ENCODE data around the gene HOXD9.
A peak's percentile ranks its signal among the peaks of the same experiment; 100 is the strongest.

HOXD9 gene

DNA sequence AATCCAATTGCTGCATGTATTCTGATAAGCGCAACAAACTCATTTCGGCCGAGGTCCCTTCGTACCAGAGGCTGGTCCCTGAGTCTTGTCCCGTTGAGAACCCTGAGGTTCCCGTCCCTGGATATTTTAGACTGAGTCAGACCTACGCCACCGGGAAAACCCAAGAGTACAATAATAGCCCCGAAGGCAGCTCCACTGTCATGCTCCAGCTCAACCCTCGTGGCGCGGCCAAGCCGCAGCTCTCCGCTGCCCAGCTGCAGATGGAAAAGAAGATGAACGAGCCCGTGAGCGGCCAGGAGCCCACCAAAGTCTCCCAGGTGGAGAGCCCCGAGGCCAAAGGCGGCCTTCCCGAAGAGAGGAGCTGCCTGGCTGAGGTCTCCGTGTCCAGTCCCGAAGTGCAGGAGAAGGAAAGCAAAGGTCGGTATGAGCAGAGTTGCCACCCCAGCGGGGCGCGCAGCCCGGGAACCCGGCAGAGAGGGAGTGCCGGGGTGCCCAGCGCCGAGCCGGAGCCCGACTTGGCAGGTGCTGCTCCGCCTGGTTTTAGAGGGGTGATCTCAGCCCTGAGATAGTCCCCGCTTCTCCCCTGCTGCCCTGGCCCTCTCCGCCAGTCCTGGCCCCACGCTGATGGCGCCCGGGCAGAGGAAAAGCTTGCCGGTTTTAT lies 5.2 kb upstream of the HOXD9 start:
- H3K36me3 ChIP-seq (ENCODE audit: insufficient read depth, low read length) = no peaks in the 10 kb centered on the region
- H3K9ac ChIP-seq (ENCODE audit: low read length) = peak overlapping the region; percentile 22
- peak overlapping the region in 1 of 2 donors; percentile 71 for H3K4me3 ChIP-seq (ENCODE audit: low read depth in 1 of 2, low read length in 2 of 2)
- H3K9me3 ChIP-seq (ENCODE audit: low read length) = no peaks in the 10 kb centered on the region
- peaks cover 8% of the 10 kb centered on the region for H3K4me1 ChIP-seq (ENCODE audit: insufficient read depth, low read length)
- no peak overlapping the region for H3K27ac ChIP-seq (ENCODE audit: low read depth, low read length)
- peaks cover 33 to 72% of the 10 kb centered on the region in 2 donors for H3K27me3 ChIP-seq (ENCODE audit: control insufficient read depth in 1 of 2, insufficient read depth in 2 of 2, low read length in 2 of 2)

DNA sequence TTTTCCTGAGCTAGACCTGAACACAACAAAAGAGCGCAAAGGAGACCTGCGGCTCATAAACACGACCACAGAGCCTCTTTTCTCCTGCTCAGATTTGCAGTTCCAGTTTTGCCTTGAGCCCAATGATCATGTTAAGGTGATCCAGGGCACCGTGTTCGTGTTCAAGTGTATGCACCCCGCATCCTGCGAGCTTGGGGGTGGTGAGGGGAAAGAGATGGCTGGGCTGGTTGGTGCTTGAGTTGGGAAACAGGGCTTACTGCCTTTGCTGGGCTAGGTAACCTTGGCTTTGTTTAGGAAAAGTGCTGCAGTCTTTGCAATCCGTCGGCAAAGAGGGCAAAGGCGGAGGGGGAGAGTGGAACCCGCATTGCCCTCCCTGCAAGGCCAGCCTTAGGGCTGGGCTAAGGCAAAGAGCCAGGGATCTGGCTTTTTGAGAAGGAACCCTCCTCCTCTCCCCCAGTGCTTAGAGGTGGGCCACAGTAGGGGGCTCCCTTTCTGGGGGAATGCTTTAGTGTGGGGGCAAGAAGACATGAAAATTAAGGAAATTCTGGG lies 4.6 kb upstream of the HOXD9 start:
- H3K27ac ChIP-seq (ENCODE audit: low read depth, low read length) = peak overlapping the region; percentile 31
- peaks cover 33 to 69% of the 10 kb centered on the region in 2 donors for H3K27me3 ChIP-seq (ENCODE audit: control insufficient read depth in 1 of 2, insufficient read depth in 2 of 2, low read length in 2 of 2)
- H3K4me3 ChIP-seq (ENCODE audit: low read depth in 1 of 2, low read length in 2 of 2) = peak overlapping the region in 1 of 2 donors; percentile 71
- peaks cover 8% of the 10 kb centered on the region for H3K4me1 ChIP-seq (ENCODE audit: insufficient read depth, low read length)
- no peak overlapping the region for H3K9ac ChIP-seq (ENCODE audit: low read length)
- no peaks in the 10 kb centered on the region for H3K36me3 ChIP-seq (ENCODE audit: insufficient read depth, low read length)
- H3K9me3 ChIP-seq (ENCODE audit: low read length) = no peaks in the 10 kb centered on the region

DNA sequence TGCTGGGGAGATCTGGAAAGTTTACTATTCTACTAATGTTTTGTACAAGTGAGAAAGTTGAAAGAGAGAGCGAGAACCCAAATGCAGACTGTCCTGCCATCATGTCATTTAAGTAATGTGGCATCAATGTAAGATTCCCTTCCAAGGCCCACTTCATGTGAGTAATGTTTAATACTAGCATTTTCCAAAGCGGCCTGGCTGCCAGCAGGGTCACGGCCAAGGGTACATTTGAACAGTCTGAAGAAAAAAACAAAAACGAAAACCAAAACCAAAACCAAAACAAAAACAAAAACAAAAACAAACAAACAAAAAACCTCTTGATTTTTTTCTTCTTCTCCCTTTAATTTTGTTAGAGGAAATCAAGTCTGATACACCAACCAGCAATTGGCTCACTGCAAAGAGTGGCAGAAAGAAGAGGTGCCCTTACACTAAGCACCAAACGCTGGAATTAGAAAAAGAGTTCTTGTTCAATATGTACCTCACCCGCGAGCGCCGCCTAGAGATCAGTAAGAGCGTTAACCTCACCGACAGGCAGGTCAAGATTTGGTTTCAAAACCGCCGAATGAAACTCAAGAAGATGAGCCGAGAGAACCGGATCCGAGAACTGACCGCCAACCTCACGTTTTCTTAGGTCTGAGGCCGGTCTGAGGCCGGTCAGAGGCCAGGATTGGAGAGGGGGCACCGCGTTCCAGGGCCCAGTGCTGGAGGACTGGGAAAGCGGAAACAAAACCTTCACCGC lies 3.7 kb upstream of the HOXD9 start:
- Histone ChIP-seq H3K27me3 (ENCODE audit: control insufficient read depth in 1 of 2, insufficient read depth in 2 of 2, low read length in 2 of 2) (peaks cover 28 to 69% of the 10 kb centered on the region in 2 donors), H3K4me3 (ENCODE audit: low read depth in 1 of 2, low read length in 2 of 2) (peak overlapping the region in 1 of 2 donors; percentile 71), H3K4me1 (ENCODE audit: insufficient read depth, low read length) (peaks cover 8% of the 10 kb centered on the region), H3K9ac (ENCODE audit: low read length) (no peak overlapping the region), H3K9me3 (ENCODE audit: low read length) (no peaks in the 10 kb centered on the region), H3K27ac (ENCODE audit: low read depth, low read length) (peak overlapping the region; percentile 31), H3K36me3 (ENCODE audit: insufficient read depth, low read length) (no peaks in the 10 kb centered on the region)

DNA sequence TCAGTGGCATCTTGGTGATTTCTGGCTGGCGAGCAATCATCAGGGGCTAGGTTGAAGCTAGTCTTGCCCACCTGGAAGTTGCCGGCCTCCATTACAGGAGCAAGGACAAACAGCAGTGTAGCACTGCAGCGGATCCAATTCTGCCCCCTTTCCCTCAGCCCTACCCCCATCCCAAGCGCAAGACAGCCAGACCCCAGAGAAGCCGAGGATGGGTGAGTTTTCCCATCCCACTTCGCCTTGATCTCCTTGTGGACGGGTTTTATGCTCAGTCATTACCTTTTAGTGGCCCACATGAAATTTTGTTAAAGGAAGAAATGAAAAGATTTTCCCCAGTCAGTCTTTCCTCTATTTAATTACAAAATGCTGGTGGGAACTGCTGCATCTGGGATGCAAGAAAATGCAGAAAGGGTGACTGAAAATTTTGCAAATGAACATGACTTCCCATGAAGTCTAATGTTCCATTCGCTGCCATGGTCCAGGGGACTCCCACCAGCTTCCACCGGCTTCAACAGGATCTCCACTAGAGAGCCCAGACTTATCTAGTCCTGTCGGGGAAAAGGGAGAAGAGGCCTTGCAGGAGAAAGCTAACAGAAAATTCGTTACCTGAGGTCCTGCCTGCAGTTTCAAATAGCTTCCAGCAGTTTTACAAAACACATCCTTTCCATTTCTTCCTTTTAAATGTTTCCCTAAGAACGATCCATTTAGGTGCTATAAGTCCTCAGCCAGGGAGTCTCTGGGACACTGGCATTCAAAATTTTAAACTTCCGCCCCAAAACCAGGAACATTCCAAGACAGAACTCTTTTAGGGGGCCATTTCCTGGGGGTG lies 1.9 kb upstream of the HOXD9 start:
- H3K4me1 ChIP-seq (ENCODE audit: insufficient read depth, low read length) = peaks cover 8% of the 10 kb centered on the region
- H3K27ac ChIP-seq (ENCODE audit: low read depth, low read length) = no peak overlapping the region
- H3K36me3 ChIP-seq (ENCODE audit: insufficient read depth, low read length) = no peaks in the 10 kb centered on the region
- peaks cover 22 to 57% of the 10 kb centered on the region in 2 donors for H3K27me3 ChIP-seq (ENCODE audit: control insufficient read depth in 1 of 2, insufficient read depth in 2 of 2, low read length in 2 of 2)
- H3K9ac ChIP-seq (ENCODE audit: low read length) = peak overlapping the region; percentile 39
- peak overlapping the region in 1 of 2 donors; percentile 16 for H3K4me3 ChIP-seq (ENCODE audit: low read depth in 1 of 2, low read length in 2 of 2)
- H3K9me3 ChIP-seq (ENCODE audit: low read length) = no peaks in the 10 kb centered on the region

DNA sequence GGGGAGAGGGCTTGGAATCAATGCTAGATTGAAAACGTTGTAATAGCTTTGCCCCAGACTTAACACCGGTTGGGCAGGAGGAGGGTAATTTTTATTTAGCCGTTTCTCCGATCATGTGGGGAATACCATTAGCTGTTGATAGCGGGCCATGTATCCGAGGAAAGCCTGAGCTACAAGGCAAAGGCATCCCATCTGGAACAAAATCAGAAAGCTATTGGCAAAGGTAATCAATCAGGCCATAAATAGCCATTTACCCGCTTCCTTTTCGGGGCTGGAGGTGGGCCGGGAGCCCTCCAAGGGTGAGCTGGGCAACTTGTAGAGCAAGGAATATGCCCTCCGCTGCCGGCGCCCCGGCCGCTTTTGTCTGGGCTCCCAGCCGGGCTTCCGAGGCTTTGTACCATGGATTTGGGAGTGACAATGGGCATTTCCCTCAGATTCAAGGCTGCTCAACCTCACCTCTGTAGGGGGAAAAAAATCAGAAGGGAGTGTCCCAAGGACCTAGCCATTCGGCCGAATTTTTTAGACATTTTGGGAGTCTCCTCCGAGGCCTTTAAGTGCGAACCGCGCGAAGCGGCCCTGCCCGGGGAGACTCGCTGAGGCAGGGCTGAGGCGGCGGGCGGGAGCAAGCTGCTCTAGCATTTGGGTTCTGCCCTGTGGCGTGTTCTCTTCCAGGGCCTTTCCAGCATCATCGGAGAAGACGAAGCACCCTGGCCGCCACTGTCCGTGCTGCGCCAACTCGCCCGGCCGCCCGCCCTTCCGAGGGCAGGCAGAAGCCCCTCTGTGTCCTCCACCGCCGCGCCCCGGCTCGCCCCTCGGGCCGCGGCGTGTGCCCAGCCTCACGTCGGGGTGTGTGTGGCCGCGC lies 1.1 kb upstream of the HOXD9 start:
- peak overlapping the region; percentile 15 to 84 for H3K4me3 ChIP-seq (ENCODE audit: low read depth in 1 of 2, low read length in 2 of 2)
- H3K9ac ChIP-seq (ENCODE audit: low read length) = peak overlapping the region; percentile 39
- H3K27ac ChIP-seq (ENCODE audit: low read depth, low read length) = peak overlapping the region; percentile 60
- H3K27me3 ChIP-seq (ENCODE audit: control insufficient read depth in 1 of 2, insufficient read depth in 2 of 2, low read length in 2 of 2) = peaks cover 22 to 48% of the 10 kb centered on the region in 2 donors
- no peaks in the 10 kb centered on the region for H3K36me3 ChIP-seq (ENCODE audit: insufficient read depth, low read length)
- H3K9me3 ChIP-seq (ENCODE audit: low read length) = no peaks in the 10 kb centered on the region
- peaks cover 10% of the 10 kb centered on the region for H3K4me1 ChIP-seq (ENCODE audit: insufficient read depth, low read length)

DNA sequence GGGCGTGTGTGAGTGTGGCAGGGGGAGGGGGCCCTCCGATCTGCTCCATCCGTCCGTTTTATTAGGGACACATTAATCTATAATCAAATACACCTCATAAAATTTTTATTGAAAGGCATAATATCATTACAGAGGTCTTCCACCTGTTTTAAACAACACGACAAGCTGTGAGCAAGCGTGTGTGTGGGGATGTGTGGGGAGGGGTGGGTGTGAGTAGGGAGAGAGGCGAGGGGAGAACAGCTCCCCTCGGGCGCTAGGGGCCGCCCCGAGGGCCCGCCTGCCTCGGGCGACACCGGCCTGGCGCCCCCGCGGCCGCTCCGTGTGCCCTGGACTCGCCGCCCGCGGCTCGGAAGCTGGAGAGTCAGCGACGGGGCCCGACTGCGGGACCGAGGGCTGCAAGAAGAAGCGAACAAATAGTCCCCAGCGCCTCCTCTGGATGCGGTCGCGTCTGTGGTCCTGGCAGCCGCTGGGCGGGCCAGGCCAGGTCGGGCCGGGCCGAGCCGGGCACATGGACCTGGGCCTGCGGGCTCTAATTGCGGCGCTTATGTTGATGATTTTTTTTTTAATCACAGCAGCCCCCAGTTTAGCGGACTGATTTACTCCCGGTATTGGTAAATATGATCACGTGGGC lies 352 bp upstream of the HOXD9 start:
- peak overlapping the region; percentile 56 to 84 for H3K4me3 ChIP-seq (ENCODE audit: low read depth in 1 of 2, low read length in 2 of 2)
- no peaks in the 10 kb centered on the region for H3K36me3 ChIP-seq (ENCODE audit: insufficient read depth, low read length)
- peak overlapping the region; percentile 75 for H3K27ac ChIP-seq (ENCODE audit: low read depth, low read length)
- peaks cover 18 to 41% of the 10 kb centered on the region in 2 donors for H3K27me3 ChIP-seq (ENCODE audit: control insufficient read depth in 1 of 2, insufficient read depth in 2 of 2, low read length in 2 of 2)
- no peaks in the 10 kb centered on the region for H3K9me3 ChIP-seq (ENCODE audit: low read length)
- H3K9ac ChIP-seq (ENCODE audit: low read length) = peak overlapping the region; percentile 39
- peaks cover 10% of the 10 kb centered on the region for H3K4me1 ChIP-seq (ENCODE audit: insufficient read depth, low read length)

DNA sequence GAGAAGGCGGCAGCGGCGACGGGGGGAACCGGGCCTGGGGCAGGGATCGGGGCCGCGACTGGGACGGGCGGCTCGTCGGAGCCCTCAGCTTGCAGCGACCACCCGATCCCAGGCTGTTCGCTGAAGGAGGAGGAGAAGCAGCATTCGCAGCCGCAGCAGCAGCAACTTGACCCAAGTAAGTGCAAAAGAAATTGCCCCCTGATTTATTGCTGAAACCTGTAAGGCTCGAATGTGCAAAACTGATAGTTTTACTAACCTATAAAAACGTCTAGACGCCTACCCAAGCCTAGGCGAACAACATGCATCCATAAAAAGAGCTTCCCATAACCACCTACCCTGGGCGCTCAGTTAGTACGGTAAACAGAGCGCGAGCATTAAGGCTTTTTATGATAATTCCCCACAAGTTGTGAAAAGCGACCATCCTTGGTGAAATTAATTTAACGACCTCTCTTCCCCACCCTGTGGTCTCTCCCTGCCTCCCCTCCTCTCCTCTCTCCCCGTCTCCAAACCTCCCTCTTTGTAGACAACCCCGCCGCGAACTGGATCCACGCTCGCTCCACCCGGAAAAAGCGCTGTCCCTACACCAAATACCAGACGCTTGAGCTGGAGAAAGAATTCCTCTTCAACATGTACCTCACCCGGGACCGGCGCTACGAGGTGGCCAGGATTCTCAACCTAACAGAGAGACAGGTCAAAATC lies 1.0 kb downstream of the HOXD9 start:
- peaks cover 8 to 27% of the 10 kb centered on the region in 2 donors for H3K27me3 ChIP-seq (ENCODE audit: control insufficient read depth in 1 of 2, insufficient read depth in 2 of 2, low read length in 2 of 2)
- peak overlapping the region; percentile 29 for H3K9ac ChIP-seq (ENCODE audit: low read length)

DNA sequence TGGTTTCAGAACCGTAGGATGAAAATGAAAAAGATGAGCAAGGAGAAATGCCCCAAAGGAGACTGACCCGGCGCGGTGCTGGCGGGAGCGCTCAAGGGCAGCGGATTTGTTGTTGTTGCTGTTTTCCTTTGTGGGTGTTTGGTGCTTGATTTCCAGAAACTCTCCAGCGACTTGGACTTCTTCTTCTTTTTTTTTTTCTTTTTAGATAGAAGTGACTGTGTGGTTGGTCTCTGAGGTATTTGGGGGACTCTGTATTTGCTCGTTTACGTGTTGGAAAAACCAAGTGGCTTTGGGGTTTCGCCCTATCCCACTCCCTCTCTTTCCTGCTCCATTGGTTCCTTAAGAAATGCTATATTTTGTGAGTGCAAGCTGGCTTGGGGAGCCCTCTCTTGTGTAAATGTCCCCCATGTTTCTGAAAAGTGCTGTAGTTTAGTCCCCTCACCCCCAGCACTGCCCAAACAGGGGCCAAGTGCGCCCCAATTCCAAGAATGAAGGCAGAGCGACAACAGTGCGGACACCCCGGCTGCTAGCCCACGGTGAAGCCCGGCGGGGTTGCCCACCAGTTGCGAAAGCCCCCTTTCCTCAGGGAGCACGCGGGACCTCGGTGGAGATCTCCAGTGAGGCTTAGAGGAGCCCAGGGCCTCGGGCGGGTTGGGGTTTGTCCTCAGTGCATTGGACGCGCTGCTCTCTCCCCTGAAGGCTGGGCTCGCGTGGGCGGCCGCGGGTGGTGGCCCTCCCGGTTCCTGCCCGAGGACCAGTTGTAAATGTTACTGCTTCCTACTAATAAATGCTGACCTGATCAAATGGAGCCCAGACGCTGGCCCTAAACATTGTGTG lies 1.8 kb downstream of the HOXD9 start:
- no peaks in the 10 kb centered on the region for H3K9me3 ChIP-seq (ENCODE audit: low read length)
- H3K9ac ChIP-seq (ENCODE audit: low read length) = peak overlapping the region; percentile 29
- peaks cover 23% of the 10 kb centered on the region for H3K4me1 ChIP-seq (ENCODE audit: insufficient read depth, low read length)
- H3K4me3 ChIP-seq (ENCODE audit: low read depth in 1 of 2, low read length in 2 of 2) = peak overlapping the region in 1 of 2 donors; percentile 84
- H3K27ac ChIP-seq (ENCODE audit: low read depth, low read length) = peak overlapping the region; percentile 75
- H3K36me3 ChIP-seq (ENCODE audit: insufficient read depth, low read length) = no peaks in the 10 kb centered on the region
- H3K27me3 ChIP-seq (ENCODE audit: control insufficient read depth in 1 of 2, insufficient read depth in 2 of 2, low read length in 2 of 2) = peaks cover 4 to 23% of the 10 kb centered on the region in 2 donors

More for the DNA sequence above, 1.0 kb downstream of the HOXD9 start:
- no peaks in the 10 kb centered on the region for H3K9me3 ChIP-seq (ENCODE audit: low read length)
- peak overlapping the region; percentile 75 for H3K27ac ChIP-seq (ENCODE audit: low read depth, low read length)
- H3K36me3 ChIP-seq (ENCODE audit: insufficient read depth, low read length) = no peaks in the 10 kb centered on the region
- H3K4me1 ChIP-seq (ENCODE audit: insufficient read depth, low read length) = peaks cover 23% of the 10 kb centered on the region
- peak overlapping the region; percentile 56 to 84 for H3K4me3 ChIP-seq (ENCODE audit: low read depth in 1 of 2, low read length in 2 of 2)

DNA sequence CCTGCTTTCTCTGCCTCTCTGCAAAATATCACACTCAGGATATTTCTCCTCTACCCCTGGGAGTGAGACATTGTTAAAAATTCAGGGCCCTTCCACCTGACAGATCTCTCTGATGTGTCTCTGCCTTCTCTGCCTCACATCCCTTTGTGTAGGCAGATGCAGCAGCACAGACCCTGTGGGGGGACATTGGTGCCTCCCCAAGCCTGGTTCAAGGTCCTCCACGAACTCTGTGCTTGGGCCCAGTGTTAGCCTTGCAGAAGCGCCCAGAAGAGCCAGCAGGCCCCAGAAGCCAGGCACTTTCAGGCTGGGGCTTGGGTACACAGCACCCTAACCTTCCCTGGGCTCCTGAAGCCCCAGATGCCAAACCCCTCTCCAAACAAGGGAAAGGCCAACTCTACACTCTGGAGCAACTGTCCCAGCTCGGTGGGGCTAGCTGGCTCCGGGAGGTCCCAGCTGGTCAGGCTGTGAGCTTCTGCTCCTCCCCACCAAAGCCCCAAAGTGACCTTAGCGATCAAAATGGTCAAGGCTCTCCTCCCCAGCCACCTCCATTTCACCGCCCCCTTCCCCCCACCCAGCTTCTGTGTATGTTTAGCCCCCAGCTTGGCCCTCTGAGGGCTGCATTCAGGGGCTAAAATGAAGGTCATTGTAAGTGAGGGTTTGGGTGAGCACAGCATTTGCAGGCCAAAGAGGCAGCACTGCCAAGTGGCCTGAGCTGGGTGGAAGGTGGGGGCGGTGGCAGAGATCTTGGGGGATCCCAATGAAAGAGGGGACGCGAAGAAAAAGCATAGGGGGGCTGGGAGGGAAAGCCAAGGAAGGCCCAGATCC lies 2.6 kb downstream of the HOXD9 start:
- H3K4me1 ChIP-seq (ENCODE audit: insufficient read depth, low read length) = peaks cover 22% of the 10 kb centered on the region
- peak overlapping the region in 1 of 2 donors; percentile 41 for H3K4me3 ChIP-seq (ENCODE audit: low read depth in 1 of 2, low read length in 2 of 2)
- no peaks in the 10 kb centered on the region for H3K9me3 ChIP-seq (ENCODE audit: low read length)
- no peak overlapping the region for H3K9ac ChIP-seq (ENCODE audit: low read length)
- H3K27ac ChIP-seq (ENCODE audit: low read depth, low read length) = no peak overlapping the region
- H3K36me3 ChIP-seq (ENCODE audit: insufficient read depth, low read length) = no peaks in the 10 kb centered on the region
- H3K27me3 ChIP-seq (ENCODE audit: control insufficient read depth in 1 of 2, insufficient read depth in 2 of 2, low read length in 2 of 2) = peaks cover 4 to 17% of the 10 kb centered on the region in 2 donors

Measured in muscle layer of colon (tissue), 2 donors.